GM12873 (cell line): ENCODE measurements around the gene BIRC5.

Source experiments
- TF ChIP-seq, protein P1 (sequence below): IDR thresholded peaks from 2 replicates; pipeline ENCODE4 v1.5.1; 2012; ENCODE audit warnings: low read depth, mild to moderate bottlenecking, moderate library complexity, low read length, control low read depth; ENCODE audit not compliant: insufficient read depth; ENCODE audit errors: missing control alignments

The BIRC5 gene

DNA sequence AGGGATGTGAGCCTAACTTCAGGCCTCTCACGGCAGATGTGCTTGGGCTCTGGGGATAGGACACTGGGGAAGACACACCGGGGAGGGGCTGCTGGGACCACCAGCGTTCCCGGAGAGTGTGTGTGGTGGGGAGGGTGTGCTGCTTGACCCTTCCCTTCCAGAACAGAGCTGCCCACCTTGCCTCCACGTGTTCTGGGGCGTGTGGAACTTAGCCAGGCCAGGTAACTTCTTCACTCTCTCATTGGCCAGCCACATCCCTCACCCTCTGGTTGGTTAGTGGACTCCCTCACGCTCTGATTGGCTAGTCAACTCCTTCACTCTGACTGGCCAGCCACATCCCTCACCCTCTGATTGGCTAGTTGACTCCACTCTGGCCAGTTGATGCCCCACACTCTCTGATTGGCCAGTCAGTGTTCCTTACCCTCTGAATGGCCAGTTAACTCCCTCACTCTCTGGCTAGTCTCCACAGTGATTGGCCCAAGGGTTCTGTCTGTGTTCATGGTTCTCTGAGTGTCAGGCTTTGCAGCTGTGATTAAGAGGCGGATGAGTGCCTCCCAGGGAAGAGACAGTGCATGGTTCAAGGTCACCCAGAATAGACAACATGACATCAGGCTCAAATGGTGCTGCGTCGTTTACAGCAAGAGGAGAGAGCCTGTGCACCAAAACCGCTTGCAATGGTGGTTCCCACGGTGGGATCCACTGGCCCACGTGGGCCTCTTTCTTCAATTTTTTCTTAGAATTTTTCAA, 27.4 kb downstream of the BIRC5 start:
- TF ChIP-seq, protein P1, sequence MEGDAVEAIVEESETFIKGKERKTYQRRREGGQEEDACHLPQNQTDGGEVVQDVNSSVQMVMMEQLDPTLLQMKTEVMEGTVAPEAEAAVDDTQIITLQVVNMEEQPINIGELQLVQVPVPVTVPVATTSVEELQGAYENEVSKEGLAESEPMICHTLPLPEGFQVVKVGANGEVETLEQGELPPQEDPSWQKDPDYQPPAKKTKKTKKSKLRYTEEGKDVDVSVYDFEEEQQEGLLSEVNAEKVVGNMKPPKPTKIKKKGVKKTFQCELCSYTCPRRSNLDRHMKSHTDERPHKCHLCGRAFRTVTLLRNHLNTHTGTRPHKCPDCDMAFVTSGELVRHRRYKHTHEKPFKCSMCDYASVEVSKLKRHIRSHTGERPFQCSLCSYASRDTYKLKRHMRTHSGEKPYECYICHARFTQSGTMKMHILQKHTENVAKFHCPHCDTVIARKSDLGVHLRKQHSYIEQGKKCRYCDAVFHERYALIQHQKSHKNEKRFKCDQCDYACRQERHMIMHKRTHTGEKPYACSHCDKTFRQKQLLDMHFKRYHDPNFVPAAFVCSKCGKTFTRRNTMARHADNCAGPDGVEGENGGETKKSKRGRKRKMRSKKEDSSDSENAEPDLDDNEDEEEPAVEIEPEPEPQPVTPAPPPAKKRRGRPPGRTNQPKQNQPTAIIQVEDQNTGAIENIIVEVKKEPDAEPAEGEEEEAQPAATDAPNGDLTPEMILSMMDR: no peak

DNA sequence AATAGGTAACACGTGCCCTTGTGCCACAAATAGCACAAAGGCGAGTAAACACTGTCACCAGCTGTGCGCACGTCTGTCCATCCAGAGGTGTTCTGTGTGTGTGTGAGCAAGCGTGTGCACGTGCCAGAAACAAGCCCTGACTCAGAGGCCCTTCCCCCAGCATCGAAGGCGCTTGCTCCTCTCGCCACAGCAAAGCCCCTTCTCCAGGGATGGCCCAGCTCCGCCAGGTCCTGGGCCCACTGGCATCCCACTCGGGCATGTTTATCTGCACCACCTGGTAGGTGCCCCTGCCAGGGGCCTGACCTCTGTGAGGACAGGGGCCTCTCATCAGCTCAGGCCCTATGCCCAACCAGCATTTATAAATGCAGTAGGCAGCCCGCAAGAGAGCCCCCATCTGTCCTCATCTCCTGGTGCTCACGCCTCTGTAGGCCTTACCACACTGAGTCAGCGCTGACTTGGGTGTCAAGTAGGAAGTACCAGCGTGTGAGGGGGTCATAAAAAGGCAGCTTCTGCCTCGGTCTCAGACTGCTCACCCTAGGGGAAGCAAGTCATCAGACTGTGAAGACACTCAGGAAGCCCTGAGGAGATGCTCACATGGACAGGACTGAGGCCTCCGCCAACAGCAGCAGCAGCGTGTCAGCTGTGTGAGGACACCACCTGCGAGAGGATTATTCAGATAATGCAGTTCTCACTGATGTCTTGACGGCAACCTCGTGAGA, 28.1 kb downstream of the BIRC5 start:
- TF ChIP-seq, protein P1: no peak

DNA sequence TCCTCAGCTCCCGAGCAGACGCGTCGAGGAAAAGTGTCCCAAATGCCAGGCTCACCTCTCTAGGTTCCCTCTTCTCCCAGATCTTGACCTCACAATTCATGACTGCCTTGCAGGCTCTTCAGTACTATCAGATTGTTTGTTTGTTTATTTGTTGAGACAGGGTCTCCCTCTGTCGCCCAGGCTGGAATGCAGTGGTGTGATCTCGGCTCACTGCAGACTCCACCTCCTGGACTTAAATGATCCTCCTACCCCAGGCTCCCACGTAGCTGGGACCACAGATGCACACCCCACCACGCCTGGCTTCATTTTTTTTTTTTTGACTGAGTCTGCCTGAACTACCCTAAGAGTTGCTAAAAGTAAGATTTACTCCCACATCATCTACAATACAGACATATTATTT, 33.3 kb downstream of the BIRC5 start:
- TF ChIP-seq, protein P1: no peak

DNA sequence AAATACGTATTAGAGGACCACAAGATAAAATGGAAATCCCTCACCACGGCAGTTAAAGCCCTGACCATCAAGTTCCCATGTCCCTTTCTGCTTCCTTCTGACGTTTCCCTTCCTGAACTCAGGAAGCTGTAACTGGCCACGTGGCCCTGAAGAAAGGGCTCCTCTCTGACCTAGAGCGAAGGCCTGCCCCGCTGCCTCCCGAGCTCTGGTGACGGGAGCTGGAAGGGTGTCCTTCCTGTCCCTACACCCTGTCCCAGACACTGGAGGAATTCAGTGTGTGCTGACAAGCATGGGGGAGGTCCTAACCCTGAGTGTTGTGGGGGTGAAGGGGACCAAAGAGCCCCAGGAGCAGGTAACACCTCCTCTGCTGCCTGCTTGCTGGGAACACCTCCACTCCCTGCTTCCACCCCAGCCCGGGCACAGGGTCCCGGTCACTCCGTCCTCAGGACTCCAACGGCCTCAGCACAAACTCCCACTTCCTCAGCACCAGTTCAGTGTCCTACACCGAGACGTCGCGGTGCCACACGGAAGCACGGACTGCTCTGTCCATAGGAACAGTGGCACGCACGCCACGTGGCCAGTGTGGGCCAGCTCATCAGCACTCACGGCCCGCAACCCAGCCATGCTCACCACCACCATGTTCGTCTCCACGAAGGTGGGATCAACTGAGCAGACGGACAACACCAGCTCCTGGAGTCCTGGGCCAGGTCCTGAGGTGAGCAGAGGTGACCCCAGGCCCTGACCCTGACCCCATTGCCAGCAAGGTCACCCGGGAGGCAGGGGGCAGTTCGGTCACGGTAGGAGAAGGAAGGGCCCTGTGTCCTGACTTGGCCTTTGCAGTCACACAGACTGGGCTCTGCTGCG, 34.2 kb downstream of the BIRC5 start:
- TF ChIP-seq, protein P1: no peak

- TF ChIP-seq, protein P1: no peak
Measured at GRCh38 chr17:78249074-78249817, 35.2 kb downstream of the BIRC5 start.

DNA sequence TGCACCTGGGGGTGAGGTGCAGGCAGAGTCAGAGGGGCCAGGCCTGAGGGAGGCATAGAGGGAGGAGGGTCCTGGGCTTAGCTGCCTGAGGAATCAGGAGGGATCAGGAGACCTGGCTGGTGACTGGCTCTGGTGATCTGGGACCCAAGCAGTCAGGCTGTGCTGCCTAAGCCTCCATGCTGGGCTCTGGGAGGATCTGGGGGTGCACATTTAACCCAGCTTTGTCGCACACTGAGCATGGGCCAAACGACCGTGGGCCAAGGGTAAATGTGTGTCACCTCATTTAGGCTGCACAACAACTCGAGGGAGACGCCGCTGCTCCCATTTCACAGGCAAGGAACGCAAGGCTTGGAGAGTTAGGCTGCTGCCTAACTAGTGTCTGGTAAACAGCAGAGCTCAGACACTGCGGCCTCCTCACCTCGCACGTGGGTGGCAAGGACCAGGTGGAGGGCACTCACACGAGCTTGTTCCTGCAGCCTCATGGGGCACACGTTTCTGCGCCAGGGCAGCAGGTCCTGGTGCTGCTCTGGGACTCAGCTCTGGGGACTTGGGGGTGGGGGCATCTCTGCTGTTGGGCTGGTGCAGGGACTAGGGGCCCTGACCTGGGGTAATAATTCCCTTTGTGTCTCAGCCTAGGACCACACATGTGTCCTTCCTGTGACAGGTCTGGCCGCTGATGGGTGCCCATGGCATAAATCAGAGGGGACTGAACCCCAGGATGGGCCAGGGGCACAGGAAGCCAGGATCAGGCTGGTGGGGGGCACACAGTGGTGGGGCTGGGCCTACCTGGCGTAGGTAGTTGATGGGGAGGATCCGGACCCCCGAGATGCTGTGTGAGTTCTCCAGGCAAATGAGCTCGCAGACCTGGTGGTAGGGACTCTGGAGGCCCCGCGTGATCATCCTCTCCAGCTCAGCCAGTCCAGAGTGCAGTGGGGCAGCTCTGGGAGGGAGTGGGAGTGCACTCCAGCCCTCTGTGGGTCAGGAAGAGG, 36.1 kb downstream of the BIRC5 start:
- TF ChIP-seq, protein P1: no peak
